GM12874 (cell line): ENCODE results near the gene CCDC106.

Experiments
- CTCF ChIP-seq: IDR thresholded peaks from 2 replicates; pipeline ENCODE4 v1.5.1; 2011; ENCODE audit warnings: low read depth, mild to moderate bottlenecking, control low read depth, low read length, moderate library complexity; ENCODE audit not compliant: insufficient read depth

CCDC106 gene

GRCh38 chr19:55647732-55648584, at the start of gene CCDC106:
Gene CCDC106 (plus strand): TSS chr19:55648212. CDS start chr19:55649047, 835 bp downstream.
- no peak for TF ChIP-seq CTCF

- TF ChIP-seq CTCF: no peak
Measured at GRCh38 chr19:55598719-55599467, 49.1 kb upstream of the CCDC106 start.

- no peak for TF ChIP-seq CTCF
Measured at GRCh38 chr19:55599468-55599841, 48.6 kb upstream of the CCDC106 start, which contains the start of gene FIZ1. Gene FIZ1 (minus strand): TSS chr19:55599517. CDS start chr19:55597865, 1,652 bp downstream.

GRCh38 chr19:55599842-55600661, 48.0 kb upstream of the CCDC106 start, which contains the start of gene ZNF524:
Gene ZNF524 (plus strand): TSS chr19:55600288. CDS start chr19:55602113, 1,825 bp downstream.
- TF ChIP-seq CTCF: no peak

GRCh38 chr19:55600662-55601028, 47.4 kb upstream of the CCDC106 start:
- no peak for TF ChIP-seq CTCF

GRCh38 chr19:55601084-55601483, 46.9 kb upstream of the CCDC106 start:
- no peak for TF ChIP-seq CTCF
